Skeletal muscle satellite cell (primary cell): ENCODE data around the gene THRAP3.
"Not testable (repeated sequence)": the region's sequence is repeated elsewhere in the genome, so short reads cannot be mapped to it uniquely, and the experiment has no call there.

Experiments
- H3K27me3 ChIP-seq: 2 replicates; pipeline ENCODE4 v1.7.0; 2013; ENCODE audit warnings: low read length; ENCODE audit not compliant: control insufficient read depth, insufficient read depth
- H3K36me3 ChIP-seq: 2 replicates; pipeline ENCODE4 v1.7.0; 2013; ENCODE audit warnings: mild to moderate bottlenecking, control low read depth, low read length; ENCODE audit not compliant: insufficient read depth
- H3K4me1 ChIP-seq: 2 replicates; pipeline ENCODE4 v1.7.0; 2013; ENCODE audit warnings: low read length; ENCODE audit not compliant: control insufficient read depth, insufficient read depth
- H3K4me2 ChIP-seq: 2 replicates; pipeline ENCODE4 v1.7.0; 2013; ENCODE audit warnings: mild to moderate bottlenecking, low read length
- H3K4me3 ChIP-seq: 2 replicates; pipeline ENCODE4 v1.7.0; 2013; ENCODE audit warnings: low read length
- H3K9ac ChIP-seq: 2 replicates; pipeline ENCODE4 v1.7.0; 2013; ENCODE audit warnings: mild to moderate bottlenecking, low read depth, low read length, moderate library complexity
- H3K9me3 ChIP-seq: replicated peaks from 2 replicates; pipeline ENCODE4 v1.7.0; 2013; ENCODE audit warnings: mild to moderate bottlenecking, control low read depth, low read length

THRAP3 gene

GRCh38 chr1:36232212-36233095, 8.2 kb downstream of the THRAP3 start:
- H3K9ac ChIP-seq, result no peak overlapping the region
- H3K36me3 ChIP-seq, result peaks cover 46% of the 10 kb centered on the region
- H3K4me2 ChIP-seq, result no peak overlapping the region
- no peak overlapping the region for H3K4me3 ChIP-seq
- no peaks in the 10 kb centered on the region for H3K9me3 ChIP-seq
- H3K27me3 ChIP-seq, result no peaks in the 10 kb centered on the region
- peaks cover 6% of the 10 kb centered on the region for H3K4me1 ChIP-seq

- peaks cover 23% of the 10 kb centered on the region for H3K4me1 ChIP-seq
- no peak overlapping the region for H3K4me3 ChIP-seq
These were observed 12.1 kb downstream of the THRAP3 start for GRCh38 chr1:36236302-36236701.

GRCh38 chr1:36238433-36238832, 14.2 kb downstream of the THRAP3 start:
- Histone ChIP-seq H3K4me3 (peak overlapping the region; percentile 20), H3K9ac (peak overlapping the region; percentile 24), H3K4me1 (peaks cover 23% of the 10 kb centered on the region), H3K4me2 (peak overlapping the region; percentile 69), H3K27me3 (no peaks in the 10 kb centered on the region), H3K9me3 (no peaks in the 10 kb centered on the region), H3K36me3 (peaks cover 37% of the 10 kb centered on the region)

More at GRCh38 chr1:36236302-36236701, 12.1 kb downstream of the THRAP3 start:
- H3K9me3 ChIP-seq, result no peaks in the 10 kb centered on the region
- peaks cover 36% of the 10 kb centered on the region for H3K36me3 ChIP-seq
- no peak overlapping the region for H3K9ac ChIP-seq
- no peaks in the 10 kb centered on the region for H3K27me3 ChIP-seq
- H3K4me2 ChIP-seq, result no peak overlapping the region

- H3K4me3 ChIP-seq, result no peak overlapping the region
- no peaks in the 10 kb centered on the region for H3K27me3 ChIP-seq
- peaks cover 35% of the 10 kb centered on the region for H3K4me1 ChIP-seq
- H3K4me2 ChIP-seq, result no peak overlapping the region
- peaks cover 29% of the 10 kb centered on the region for H3K36me3 ChIP-seq
- no peaks in the 10 kb centered on the region for H3K9me3 ChIP-seq
- H3K9ac ChIP-seq, result no peak overlapping the region
These were observed 15.8 kb downstream of the THRAP3 start for GRCh38 chr1:36239941-36240637.

- Histone ChIP-seq H3K4me1 (peaks cover 60% of the 10 kb centered on the region), H3K9me3 (no peaks in the 10 kb centered on the region), H3K36me3 (peaks cover 9% of the 10 kb centered on the region), H3K4me3 (no peak overlapping the region), H3K9ac (no peak overlapping the region), H3K4me2 (no peak overlapping the region), H3K27me3 (no peaks in the 10 kb centered on the region)
These were observed 23.3 kb downstream of the THRAP3 start for GRCh38 chr1:36247538-36247937.

GRCh38 chr1:36248250-36248894, 24.1 kb downstream of the THRAP3 start:
- Histone ChIP-seq H3K4me1 (peaks cover 67% of the 10 kb centered on the region), H3K9me3 (no peaks in the 10 kb centered on the region), H3K4me3 (no peak overlapping the region), H3K4me2 (peak overlapping the region; percentile 47), H3K27me3 (no peaks in the 10 kb centered on the region), H3K9ac (peak overlapping the region; percentile 10), H3K36me3 (peaks cover 5% of the 10 kb centered on the region)

- H3K27me3 ChIP-seq, result no peaks in the 10 kb centered on the region
- H3K4me3 ChIP-seq, result peak overlapping the region; percentile 32
- H3K9me3 ChIP-seq, result no peaks in the 10 kb centered on the region
- H3K9ac ChIP-seq, result no peak overlapping the region
- H3K36me3 ChIP-seq, result peaks cover 10% of the 10 kb centered on the region
- H3K4me1 ChIP-seq, result peaks cover 64% of the 10 kb centered on the region
- peak overlapping the region; percentile 52 for H3K4me2 ChIP-seq
These were observed 27.7 kb downstream of the THRAP3 start for GRCh38 chr1:36251794-36252481.

- Histone ChIP-seq H3K4me3 (peak overlapping the region; percentile 32), H3K4me1 (peaks cover 63% of the 10 kb centered on the region), H3K4me2 (peak overlapping the region; percentile 52)
- H3K9me3 ChIP-seq, H3K9ac ChIP-seq, H3K27me3 ChIP-seq, H3K36me3 ChIP-seq: not testable (repeated sequence)
These were observed 28.2 kb downstream of the THRAP3 start for GRCh38 chr1:36252482-36252824.

- Histone ChIP-seq H3K9me3 (no peaks in the 10 kb centered on the region), H3K36me3 (peaks cover 10% of the 10 kb centered on the region), H3K4me2 (peak overlapping the region; percentile 9), H3K9ac (no peak overlapping the region), H3K4me1 (peaks cover 58% of the 10 kb centered on the region), H3K27me3 (no peaks in the 10 kb centered on the region), H3K4me3 (no peak overlapping the region)
These were observed 29.1 kb downstream of the THRAP3 start for GRCh38 chr1:36253161-36253862.

GRCh38 chr1:36256558-36257374, 32.5 kb downstream of the THRAP3 start:
- H3K27me3 ChIP-seq, result no peaks in the 10 kb centered on the region
- no peak overlapping the region for H3K9ac ChIP-seq
- H3K36me3 ChIP-seq, result peaks cover 34% of the 10 kb centered on the region
- no peak overlapping the region for H3K4me2 ChIP-seq
- H3K4me1 ChIP-seq, result peaks cover 37% of the 10 kb centered on the region
- no peaks in the 10 kb centered on the region for H3K9me3 ChIP-seq
- H3K4me3 ChIP-seq, result no peak overlapping the region
